K562 (cell line): Measurements from ENCODE around the gene MYO15B. TPM values are rescaled to one million over a fixed set of nuclear protein-coding genes. Genes with fewer than 3 reads are reported as not detected.

Source experiments
- ARID4B ChIP-seq: sonication (generic); formaldehyde crosslinking; IDR thresholded peaks from 2 replicates; pipeline ENCODE4 v1.8.0; 2022; ENCODE audit warnings: mild to moderate bottlenecking, missing genetic modification reagents
- ATF3 ChIP-seq, 2 experiments: fragments of 450-650 bp in 1 of 2; sonication (generic) in 1 of 2; formaldehyde crosslinking in 1 of 2; IDR thresholded peaks in 1 of 2; conservative IDR thresholded peaks in 1 of 2; 2 replicates each; pipeline versions ENCODE4 v1.6.1 to v1.8.1; 2016 to 2023; ENCODE audit warnings: mild to moderate bottlenecking in 2 of 2, moderate library complexity in 2 of 2, inconsistent platforms in 1 of 2, missing genetic modification reagents in 1 of 2
- CREB1 ChIP-seq, 2 experiments: sonication (generic) in 1 of 2; formaldehyde crosslinking in 1 of 2; IDR thresholded peaks; 2 replicates each; pipeline versions ENCODE4 v1.6.1 to v1.8.0; 2012 to 2022; ENCODE audit warnings: inconsistent platforms in 1 of 2, mild to moderate bottlenecking in 1 of 2, missing genetic modification reagents in 1 of 2, moderate library complexity in 1 of 2
- GMEB1 ChIP-seq: fragments of 250-450 bp; sonication (Bioruptor Pico); IDR thresholded peaks from 2 replicates; pipeline ENCODE4 v1.4.0; 2020; ENCODE audit warnings: mild to moderate bottlenecking
- HSF4 ChIP-seq: fragments of 250-450 bp; sonication (Bioruptor Pico); IDR thresholded peaks from 2 replicates; pipeline ENCODE4 v2.1.2; 2022; ENCODE audit warnings: mild to moderate bottlenecking, moderate library complexity, borderline replicate concordance
- KAT2B ChIP-seq: IDR thresholded peaks from one replicate; pipeline ENCODE4 v1.6.1; 2012; ENCODE audit warnings: low read depth, mild to moderate bottlenecking, control low read depth, inconsistent platforms, low read length, moderate library complexity
- MBD2 ChIP-seq: sonication (generic); IDR thresholded peaks from 2 replicates; pipeline ENCODE4 v1.6.1; 2016; ENCODE audit warnings: low read depth, borderline replicate concordance
- NFXL1 ChIP-seq: fragments of 450-650 bp; formaldehyde crosslinking; IDR thresholded peaks from 2 replicates; pipeline ENCODE4 v1.4.0; 2021; ENCODE audit warnings: mild to moderate bottlenecking
- NFYB ChIP-seq: IDR thresholded peaks from 2 replicates; pipeline ENCODE4 v1.6.1; 2011; ENCODE audit warnings: mild to moderate bottlenecking, moderate library complexity; ENCODE audit not compliant: insufficient read length; ENCODE audit errors: extremely low read depth
- PKNOX1 ChIP-seq: fragments of 450-650 bp; IDR thresholded peaks from 2 replicates; pipeline ENCODE4 v1.6.1; 2016
- POLR3G ChIP-seq: IDR thresholded peaks from 2 replicates; pipeline ENCODE4 v1.6.1; 2011; ENCODE audit not compliant: insufficient read length, insufficient replicate concordance; ENCODE audit errors: extremely low read depth
- TAF9B ChIP-seq: fragments of 450-650 bp; IDR thresholded peaks from 2 replicates; pipeline ENCODE4 v1.6.1; 2018; ENCODE audit warnings: mild to moderate bottlenecking; ENCODE audit not compliant: partially characterized antibody
- TCF3 ChIP-seq: sonication (generic); formaldehyde crosslinking; IDR thresholded peaks from 2 replicates; pipeline ENCODE4 v1.4.0; 2020; ENCODE audit warnings: mild to moderate bottlenecking, missing genetic modification reagents
- ZNF174 ChIP-seq: fragments of 250-450 bp; sonication (Bioruptor Pico); IDR thresholded peaks from 2 replicates; pipeline ENCODE4 v1.4.0; 2020; ENCODE audit warnings: mild to moderate bottlenecking
- ZNF24 ChIP-seq: fragments of 450-650 bp; IDR thresholded peaks from 2 replicates; pipeline ENCODE4 v1.6.1; 2016
- ZNF280B ChIP-seq: fragments of 250-450 bp; sonication (Bioruptor Pico); IDR thresholded peaks from 2 replicates; pipeline ENCODE4 v1.5.1; 2021; ENCODE audit warnings: mild to moderate bottlenecking
- polyA plus RNA-seq, 8 experiments: library from polyadenylated mRNA; depleted of rRNA in 4 of 8; stranded (reverse) in 5 of 8; unstranded in 3 of 8; fragments of >200 nt; fragmentation: Nextera tagmentation in 2 of 8; fragmentation: Illumina TruSeq in 1 of 8; extraction: Ambion mirVana in 2 of 8; extraction: Trizol in 1 of 8; gene quantifications; 2 replicates each; pipeline versions ENCODE4 v1.2.1 to v1.2.3, GENCODE V29; 2011 to 2014; ENCODE audit warnings: inconsistent platforms in 1 of 8, missing spikeins in 1 of 8
- total RNA-seq, 7 experiments: library from RNA; depleted of rRNA in 6 of 7; stranded (reverse); fragments of >200 nt in 6 of 7; fragmentation: Illumina TruSeq in 2 of 7; extraction: Trizol in 2 of 7; gene quantifications; 2 replicates each; pipeline versions ENCODE4 v1.2.1 to v1.2.3, GENCODE V29; 2011 to 2021; ENCODE audit warnings: low replicate concordance in 1 of 7

Gene MYO15B
- total and polyA plus RNA-seq, 9 of the 15 experiments (the other 6 are each of a cell fraction or from before 2014, with no cell fraction given), result 0.05 to 3.1 (median 0.83) TPM; not detected in 2

GRCh38 chr17:75571197-75571884, 16.3 kb upstream of the MYO15B start (continued):
- peak; percentile 15; the same call in 1 of the 2 replicates for TF ChIP-seq ATF3 (IDR thresholded peaks at IDR 0.05)
- TF ChIP-seq ATF3 (CRISPR knock-in tag; conservative IDR thresholded peaks at IDR 0.05), result no peak
- no peak for TF ChIP-seq GMEB1
- TF ChIP-seq ZNF174 (CRISPR knock-in tag), result no peak
- TF ChIP-seq TCF3, result no peak
- TF ChIP-seq ARID4B (CRISPR knock-in tag), result 0 out of 2 replicates have a peak, but pooled peaks have one; percentile 38
- no peak for TF ChIP-seq NFXL1 (CRISPR knock-in tag)
- no peak for TF ChIP-seq KAT2B
- no peak for TF ChIP-seq POLR3G
- no peak for TF ChIP-seq TAF9B
- no peak for TF ChIP-seq ZNF280B (CRISPR knock-in tag)
- TF ChIP-seq NFYB, result no peak
- TF ChIP-seq PKNOX1, result peak; percentile 45
- TF ChIP-seq MBD2, result no peak
- no peak for TF ChIP-seq HSF4 (CRISPR knock-in tag)
- no peak for TF ChIP-seq ZNF24
- peak; percentile 46; the same call in 1 of the 2 replicates for TF ChIP-seq CREB1 (IDR thresholded peaks at IDR 0.05)
- TF ChIP-seq CREB1 (CRISPR knock-in tag; IDR thresholded peaks at IDR 0.05), result peak; percentile 83
